Left cardiac atrium (tissue), 4 donors: ENCODE measurements around the gene FREM2. TPM values are rescaled to one million over a fixed set of nuclear protein-coding genes. Genes with fewer than 3 reads are reported as not detected.

Source experiments
- ATAC-seq, 2 donors: fragments of 200-7000 bp; cut with Tn5 transposase; one replicate each; pipeline ENCODE4 v1.9.1; 2020; ENCODE audit warnings: mild to moderate bottlenecking in 2 of 2, moderate library complexity in 2 of 2
- DNase-seq: peaks from one replicate; pipeline ENCODE4 v3.0.0-alpha.2; 2020
- intact Hi-C, 2 donors: fragments of 100-400 bp; cut with DNase I; formaldehyde crosslinking; loops; one replicate each; pipeline versions ENCODE4 v1.14.1 to v1.15.1; 2022 to 2023
- total RNA-seq, 2 donors: library from RNA; stranded (reverse); fragmentation: NEBNext Ultra II Directional; extraction: Animal tissue kit (Norgen Biotek cat#: 25700); gene quantifications; one replicate each; pipeline ENCODE4 v1.2.1, GENCODE V29; 2021
- donor health status: DM: no; HTN: yes; CAD: no.
- donor health status: DM: no; HTN: yes; CAD: no; lungs with severe emphysema.
- donor health status: DM: yes; HTN: yes; CAD: no.
- donor health status: Dilated cardiomyopathy.

Gene FREM2
- total RNA-seq, 2 donors from 2014 or later = 0.03 TPM; not detected in 1

DNA sequence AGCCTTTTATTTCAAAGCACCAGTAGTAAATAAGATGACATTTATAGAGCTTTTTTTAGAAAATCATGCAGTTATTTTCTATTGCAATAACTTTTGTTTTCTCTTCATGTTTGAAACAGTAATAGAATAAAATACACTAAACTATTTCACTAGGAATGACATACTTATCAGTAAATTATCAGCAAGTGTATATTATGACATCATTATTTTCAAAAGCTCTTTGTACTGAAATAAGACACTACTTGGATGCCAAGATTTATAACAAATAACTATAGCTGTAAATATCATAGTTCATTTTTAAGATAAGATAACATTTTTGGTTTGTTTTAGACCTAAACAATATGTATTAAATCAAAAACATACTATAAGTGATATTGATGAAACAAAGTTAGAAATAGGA lies 246.9 kb downstream of the FREM2 start:
- ATAC-seq (no peak), DNase-seq (no peak)
- intact Hi-C loops = no loop called here
